NCI-H82 (cell line): Measurements from ENCODE around the gene HOXD9.

Source experiments
- DNase-seq: peaks from one replicate; lab custom pipeline; 2025; lab: John Stamatoyannopoulos, UW

Gene HOXD9

GRCh38 chr2:176098366-176099158 is 24.0 kb upstream of the HOXD9 start:
- no peak for DNase-seq

GRCh38 chr2:176099159-176099727 is 23.3 kb upstream of the HOXD9 start:
- DNase-seq, result no peak

- no peak for DNase-seq
Measured at GRCh38 chr2:176099728-176100546, 22.6 kb upstream of the HOXD9 start, which contains the start of gene HOXD12. Gene HOXD12 (plus strand): TSS chr2:176099795. CDS start chr2:176099802, 7 bp downstream.

- DNase-seq, result no peak
Measured at GRCh38 chr2:176100547-176101140, 21.9 kb upstream of the HOXD9 start.

GRCh38 chr2:176101216-176101830 is 21.2 kb upstream of the HOXD9 start:
- no peak for DNase-seq

GRCh38 chr2:176101842-176102241 is 20.7 kb upstream of the HOXD9 start:
- DNase-seq, result no peak

GRCh38 chr2:176102309-176102866 is 20.1 kb upstream of the HOXD9 start:
- DNase-seq, result no peak

- DNase-seq, result no peak
Measured at GRCh38 chr2:176103194-176103593, 19.3 kb upstream of the HOXD9 start.

- no peak for DNase-seq
Measured at GRCh38 chr2:176103742-176104315, 18.7 kb upstream of the HOXD9 start.

- DNase-seq, result peak; percentile 47
Measured at GRCh38 chr2:176104316-176105077, 18.0 kb upstream of the HOXD9 start.

GRCh38 chr2:176105078-176105729 is 17.3 kb upstream of the HOXD9 start:
- DNase-seq, result no peak

GRCh38 chr2:176105730-176106580 is 16.6 kb upstream of the HOXD9 start:
- no peak for DNase-seq

GRCh38 chr2:176106581-176107539 is 15.7 kb upstream of the HOXD9 start, which contains the start of gene HOXD11:
Gene HOXD11 (plus strand): TSS chr2:176107280. CDS start chr2:176107356, 76 bp downstream.
- peak; percentile 69 for DNase-seq

GRCh38 chr2:176107731-176108181 is 14.8 kb upstream of the HOXD9 start:
- no peak for DNase-seq

- no peak for DNase-seq
Measured at GRCh38 chr2:176109192-176109901, 13.2 kb upstream of the HOXD9 start.

GRCh38 chr2:176109946-176110345 is 12.6 kb upstream of the HOXD9 start:
- no peak for DNase-seq
